ENCODE data around the gene CPPED1.
"Not testable (repeated sequence)": the region's sequence is repeated elsewhere in the genome, so short reads cannot be mapped to it uniquely, and the experiment has no call there.

CPPED1 gene

GRCh38 chr16:12792528-12792927, 11.2 kb downstream of the CPPED1 start:
- H3K4me3 ChIP-seq (ENCODE audit: insufficient read depth, low read depth, low read length): not testable (repeated sequence)
- WGBS, 2 experiments: 93 to 96% methylated on average over 5 of the region's 5 CpGs

GRCh38 chr16:12791340-12791739, 12.3 kb downstream of the CPPED1 start:
- WGBS, 2 experiments: 73 to 74% methylated on average over 2 of the region's 2 CpGs
- no peaks in the 10 kb centered on the region for H3K4me1 ChIP-seq (ENCODE audit: control insufficient read depth, insufficient read depth, low read length)
- H3K9me3 ChIP-seq (ENCODE audit: control insufficient read depth, low read length): no peaks in the 10 kb centered on the region
- H3K4me3 ChIP-seq (ENCODE audit: insufficient read depth, low read depth, low read length): no peak overlapping the region
- no peak overlapping the region for H3K27ac ChIP-seq (ENCODE audit: insufficient read depth, low read depth, low read length, poor library complexity, severe bottlenecking)
- H3K36me3 ChIP-seq (ENCODE audit: control insufficient read depth, insufficient read depth, low read length): no peaks in the 10 kb centered on the region
- H3K27me3 ChIP-seq (ENCODE audit: control insufficient read depth, insufficient read depth, low read length, poor library complexity, severe bottlenecking): no peaks in the 10 kb centered on the region

More at GRCh38 chr16:12792528-12792927, 11.2 kb downstream of the CPPED1 start:
- H3K27me3 ChIP-seq (ENCODE audit: control insufficient read depth, insufficient read depth, low read length, poor library complexity, severe bottlenecking); H3K9me3 ChIP-seq (ENCODE audit: control insufficient read depth, low read length); H3K36me3 ChIP-seq (ENCODE audit: control insufficient read depth, insufficient read depth, low read length); H3K4me1 ChIP-seq (ENCODE audit: control insufficient read depth, insufficient read depth, low read length); H3K27ac ChIP-seq (ENCODE audit: insufficient read depth, low read depth, low read length, poor library complexity, severe bottlenecking): not testable (repeated sequence)

DNA sequence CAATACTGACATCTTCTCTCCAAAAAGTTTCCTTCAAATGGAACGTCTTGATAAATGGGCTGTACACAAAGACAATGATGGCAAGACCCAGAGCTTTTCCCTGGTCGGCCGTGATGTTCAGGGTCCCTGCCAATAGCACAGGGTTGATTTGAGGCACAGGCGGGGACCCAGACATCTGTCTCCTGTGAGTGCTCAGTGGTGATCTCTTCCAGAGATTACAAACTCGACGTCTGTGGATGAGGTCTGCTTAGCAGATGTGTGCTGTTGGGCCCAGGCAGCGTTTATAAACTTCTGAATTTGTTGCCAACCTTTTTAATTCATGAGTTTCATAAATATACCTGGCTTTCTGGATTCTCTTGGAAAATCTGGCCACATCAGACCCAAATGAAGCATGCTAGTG, 14.9 kb downstream of the CPPED1 start:
- WGBS, 2 experiments: 93 to 95% methylated on average over 7 of the region's 7 CpGs

GRCh38 chr16:12786081-12786480, 17.6 kb downstream of the CPPED1 start:
- Histone ChIP-seq H3K36me3 (ENCODE audit: control insufficient read depth, insufficient read depth, low read length) (no peaks in the 10 kb centered on the region), H3K4me3 (ENCODE audit: insufficient read depth, low read depth, low read length) (no peak overlapping the region), H3K4me1 (ENCODE audit: control insufficient read depth, insufficient read depth, low read length) (no peaks in the 10 kb centered on the region), H3K27ac (ENCODE audit: insufficient read depth, low read depth, low read length, poor library complexity, severe bottlenecking) (no peak overlapping the region), H3K9me3 (ENCODE audit: control insufficient read depth, low read length) (no peaks in the 10 kb centered on the region), H3K27me3 (ENCODE audit: control insufficient read depth, insufficient read depth, low read length, poor library complexity, severe bottlenecking) (no peaks in the 10 kb centered on the region)
- WGBS, 2 experiments: 93 to 96% methylated on average over 6 of the region's 6 CpGs

More for the DNA sequence above, 14.9 kb downstream of the CPPED1 start:
- H3K4me3 ChIP-seq (ENCODE audit: insufficient read depth, low read depth, low read length): no peak overlapping the region
- no peaks in the 10 kb centered on the region for H3K36me3 ChIP-seq (ENCODE audit: control insufficient read depth, insufficient read depth, low read length)
- no peaks in the 10 kb centered on the region for H3K4me1 ChIP-seq (ENCODE audit: control insufficient read depth, insufficient read depth, low read length)
- H3K27me3 ChIP-seq (ENCODE audit: control insufficient read depth, insufficient read depth, low read length, poor library complexity, severe bottlenecking): no peaks in the 10 kb centered on the region
- H3K27ac ChIP-seq (ENCODE audit: insufficient read depth, low read depth, low read length, poor library complexity, severe bottlenecking): no peak overlapping the region
- H3K9me3 ChIP-seq (ENCODE audit: control insufficient read depth, low read length): no peaks in the 10 kb centered on the region

DNA sequence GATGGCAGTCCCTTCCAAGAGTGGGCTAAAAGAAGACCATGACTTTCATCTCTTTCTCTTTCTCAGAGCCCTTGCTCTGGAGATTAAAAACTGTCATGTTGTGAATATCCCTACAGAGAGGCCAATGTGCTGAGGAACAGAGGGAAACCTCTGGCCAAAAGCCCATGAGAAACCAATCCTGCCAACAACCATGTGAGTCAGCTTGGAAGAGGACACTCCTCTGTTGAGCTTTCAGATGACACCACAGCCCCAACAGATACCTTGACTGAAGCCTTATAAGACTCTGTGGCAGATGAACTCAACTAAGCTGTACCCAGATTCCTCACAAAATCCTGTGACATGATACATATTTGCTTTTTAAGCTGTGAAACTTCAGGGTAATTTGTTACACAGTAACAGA, 19.6 kb downstream of the CPPED1 start:
- Histone ChIP-seq H3K27ac (ENCODE audit: insufficient read depth, low read depth, low read length, poor library complexity, severe bottlenecking) (no peak overlapping the region), H3K36me3 (ENCODE audit: control insufficient read depth, insufficient read depth, low read length) (no peaks in the 10 kb centered on the region), H3K27me3 (ENCODE audit: control insufficient read depth, insufficient read depth, low read length, poor library complexity, severe bottlenecking) (no peaks in the 10 kb centered on the region), H3K9me3 (ENCODE audit: control insufficient read depth, low read length) (no peaks in the 10 kb centered on the region), H3K4me1 (ENCODE audit: control insufficient read depth, insufficient read depth, low read length) (no peaks in the 10 kb centered on the region), H3K4me3 (ENCODE audit: insufficient read depth, low read depth, low read length) (no peak overlapping the region)

DNA sequence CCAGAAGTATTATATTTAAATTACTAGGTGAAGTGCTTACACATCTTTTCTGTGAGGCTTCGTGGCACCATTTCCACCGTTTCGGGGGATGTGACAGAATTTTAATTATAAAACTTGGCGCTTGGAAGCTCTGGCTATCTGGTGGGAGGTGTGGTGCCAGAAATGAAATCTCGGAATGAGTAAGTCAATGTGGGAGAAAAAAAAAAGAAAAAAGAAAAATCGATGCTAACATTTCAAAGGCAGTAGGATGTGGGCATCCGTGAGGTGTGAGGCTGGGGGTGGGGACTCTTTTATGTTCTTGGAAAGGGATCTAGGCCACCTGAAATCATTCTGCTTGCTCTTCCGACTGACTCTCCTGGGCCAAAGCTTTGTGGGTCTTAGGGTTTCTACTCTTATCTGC, 21.9 kb downstream of the CPPED1 start:
- Histone ChIP-seq H3K4me1 (ENCODE audit: control insufficient read depth, insufficient read depth, low read length) (no peaks in the 10 kb centered on the region), H3K4me3 (ENCODE audit: insufficient read depth, low read depth, low read length) (no peak overlapping the region), H3K9me3 (ENCODE audit: control insufficient read depth, low read length) (no peaks in the 10 kb centered on the region), H3K27me3 (ENCODE audit: control insufficient read depth, insufficient read depth, low read length, poor library complexity, severe bottlenecking) (no peaks in the 10 kb centered on the region), H3K36me3 (ENCODE audit: control insufficient read depth, insufficient read depth, low read length) (no peaks in the 10 kb centered on the region), H3K27ac (ENCODE audit: insufficient read depth, low read depth, low read length, poor library complexity, severe bottlenecking) (no peak overlapping the region)
- WGBS, 2 experiments: 93 to 96% methylated on average over 8 of the region's 8 CpGs

DNA sequence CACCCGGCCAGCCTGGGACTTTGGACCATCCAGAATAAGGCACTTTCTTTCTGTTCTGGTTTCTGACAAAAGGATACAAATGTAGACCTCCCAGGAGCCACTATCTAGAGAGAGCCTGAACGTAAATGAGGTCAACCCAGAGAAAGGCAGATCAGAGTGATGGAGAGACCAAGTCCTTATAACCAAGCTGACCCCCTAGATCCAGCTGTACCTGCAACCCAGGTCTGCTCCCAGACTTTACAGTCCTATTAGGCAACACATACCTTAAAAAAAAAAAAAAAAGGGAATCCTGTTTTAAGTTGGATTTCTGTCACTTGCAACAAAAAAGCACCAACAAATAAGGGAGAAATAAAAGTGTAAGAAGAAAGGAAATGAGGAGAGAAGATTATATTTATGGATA, 23.2 kb downstream of the CPPED1 start:
- Histone ChIP-seq H3K27ac (ENCODE audit: insufficient read depth, low read depth, low read length, poor library complexity, severe bottlenecking) (no peak overlapping the region), H3K36me3 (ENCODE audit: control insufficient read depth, insufficient read depth, low read length) (no peaks in the 10 kb centered on the region), H3K27me3 (ENCODE audit: control insufficient read depth, insufficient read depth, low read length, poor library complexity, severe bottlenecking) (no peaks in the 10 kb centered on the region), H3K4me1 (ENCODE audit: control insufficient read depth, insufficient read depth, low read length) (no peaks in the 10 kb centered on the region), H3K9me3 (ENCODE audit: control insufficient read depth, low read length) (no peaks in the 10 kb centered on the region), H3K4me3 (ENCODE audit: insufficient read depth, low read depth, low read length) (no peak overlapping the region)
- 90 to 97% methylated on average over 2 of the region's 2 CpGs for WGBS, 2 experiments

GRCh38 chr16:12778726-12779125, 25.0 kb downstream of the CPPED1 start:
- 96 to 100% methylated on average over 1 to 2 of the region's 2 CpGs for WGBS, 2 experiments
- no peaks in the 10 kb centered on the region for H3K9me3 ChIP-seq (ENCODE audit: control insufficient read depth, low read length)
- no peak overlapping the region for H3K4me3 ChIP-seq (ENCODE audit: insufficient read depth, low read depth, low read length)
- no peak overlapping the region for H3K27ac ChIP-seq (ENCODE audit: insufficient read depth, low read depth, low read length, poor library complexity, severe bottlenecking)
- no peaks in the 10 kb centered on the region for H3K27me3 ChIP-seq (ENCODE audit: control insufficient read depth, insufficient read depth, low read length, poor library complexity, severe bottlenecking)
- H3K36me3 ChIP-seq (ENCODE audit: control insufficient read depth, insufficient read depth, low read length): no peaks in the 10 kb centered on the region
- no peaks in the 10 kb centered on the region for H3K4me1 ChIP-seq (ENCODE audit: control insufficient read depth, insufficient read depth, low read length)

DNA sequence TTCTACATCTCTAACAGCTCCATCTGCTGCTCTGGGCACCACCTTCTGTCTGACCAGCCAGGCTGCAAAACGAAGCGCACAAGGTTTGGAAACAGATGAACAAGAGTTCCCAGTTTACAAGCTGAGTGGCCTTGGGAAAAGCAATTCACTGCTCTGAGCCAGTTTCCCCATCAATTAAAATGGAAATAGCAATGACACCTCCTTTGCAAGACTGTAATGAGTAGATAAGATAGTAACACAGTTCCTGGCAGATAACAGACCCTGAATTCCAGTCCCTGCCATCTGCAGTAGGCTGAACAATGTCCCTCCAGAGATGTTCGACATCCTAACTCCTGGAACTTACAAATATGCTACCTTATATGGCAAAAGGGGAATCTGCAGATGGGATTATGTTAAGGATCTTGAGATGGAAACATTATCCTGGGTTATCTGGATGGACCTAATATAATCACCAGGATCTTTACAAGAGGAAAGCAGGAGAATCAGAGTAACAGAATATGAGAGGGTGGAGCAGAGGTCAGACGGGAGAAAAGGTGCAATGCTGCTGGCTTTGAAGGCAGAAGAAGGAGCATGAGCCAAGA, 27.9 kb downstream of the CPPED1 start:
- Histone ChIP-seq H3K27me3 (ENCODE audit: control insufficient read depth, insufficient read depth, low read length, poor library complexity, severe bottlenecking) (no peaks in the 10 kb centered on the region), H3K27ac (ENCODE audit: insufficient read depth, low read depth, low read length, poor library complexity, severe bottlenecking) (no peak overlapping the region), H3K4me3 (ENCODE audit: insufficient read depth, low read depth, low read length) (no peak overlapping the region), H3K4me1 (ENCODE audit: control insufficient read depth, insufficient read depth, low read length) (no peaks in the 10 kb centered on the region), H3K9me3 (ENCODE audit: control insufficient read depth, low read length) (no peaks in the 10 kb centered on the region), H3K36me3 (ENCODE audit: control insufficient read depth, insufficient read depth, low read length) (no peaks in the 10 kb centered on the region)
- WGBS, 2 experiments: 95 to 97% methylated on average over 3 to 4 of the region's 4 CpGs

GRCh38 chr16:12773221-12773620, 30.5 kb downstream of the CPPED1 start:
- 93 to 95% methylated on average over 7 to 8 of the region's 8 CpGs for WGBS, 2 experiments
- Histone ChIP-seq H3K27ac (ENCODE audit: insufficient read depth, low read depth, low read length, poor library complexity, severe bottlenecking) (no peak overlapping the region), H3K4me1 (ENCODE audit: control insufficient read depth, insufficient read depth, low read length) (no peaks in the 10 kb centered on the region), H3K27me3 (ENCODE audit: control insufficient read depth, insufficient read depth, low read length, poor library complexity, severe bottlenecking) (no peaks in the 10 kb centered on the region), H3K4me3 (ENCODE audit: insufficient read depth, low read depth, low read length) (no peak overlapping the region), H3K36me3 (ENCODE audit: control insufficient read depth, insufficient read depth, low read length) (no peaks in the 10 kb centered on the region), H3K9me3 (ENCODE audit: control insufficient read depth, low read length) (no peaks in the 10 kb centered on the region)

DNA sequence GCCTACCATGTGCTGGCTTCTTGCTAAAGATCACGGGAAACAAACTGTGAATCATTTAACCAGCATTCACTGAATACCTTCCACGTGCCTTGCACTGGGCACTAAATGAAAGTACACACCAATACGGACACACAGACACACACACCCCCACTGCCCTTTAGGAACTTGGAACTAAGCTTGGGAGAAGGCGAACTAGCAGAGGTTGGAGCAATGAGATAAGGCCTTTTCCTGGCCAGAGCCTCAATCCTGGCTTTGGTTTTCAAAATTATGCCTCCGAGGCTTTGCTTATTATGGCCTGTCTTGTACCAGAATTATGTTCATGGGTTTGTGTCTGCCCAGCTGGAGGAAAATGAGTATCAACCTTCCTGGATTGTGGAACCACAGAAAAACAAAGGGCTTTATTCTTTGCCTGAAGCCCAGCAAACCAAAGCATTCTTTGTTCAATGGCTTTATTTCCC, 32.3 kb downstream of the CPPED1 start:
- H3K9me3 ChIP-seq (ENCODE audit: control insufficient read depth, low read length): no peaks in the 10 kb centered on the region
- 93% methylated on average over 5 of the region's 5 CpGs for WGBS, 2 experiments
- H3K27me3 ChIP-seq (ENCODE audit: control insufficient read depth, insufficient read depth, low read length, poor library complexity, severe bottlenecking): no peaks in the 10 kb centered on the region
- no peak overlapping the region for H3K4me3 ChIP-seq (ENCODE audit: insufficient read depth, low read depth, low read length)
- no peaks in the 10 kb centered on the region for H3K4me1 ChIP-seq (ENCODE audit: control insufficient read depth, insufficient read depth, low read length)
- no peaks in the 10 kb centered on the region for H3K36me3 ChIP-seq (ENCODE audit: control insufficient read depth, insufficient read depth, low read length)
- no peak overlapping the region for H3K27ac ChIP-seq (ENCODE audit: insufficient read depth, low read depth, low read length, poor library complexity, severe bottlenecking)

All from ectodermal cell (in vitro differentiated cells).